Gastrocnemius medialis (tissue), 4 donors: ENCODE measurements around the gene ZNF423. TPM values are rescaled to one million over a fixed set of nuclear protein-coding genes. Genes with fewer than 3 reads are reported as not detected.
"Not testable (repeated sequence)": the region's sequence is repeated elsewhere in the genome, so short reads cannot be mapped to it uniquely, and the experiment has no call there.

Source experiments
- ATAC-seq, 2 donors: fragments of 150-250 bp; one replicate each; pipeline ENCODE4 v1.9.1; 2016
- DNase-seq, 2 donors: peaks; one replicate each; pipeline ENCODE4 v3.0.0-alpha.2; 2019
- H3K27ac ChIP-seq, 4 donors: fragments of 200-600 bp; sonication (generic); 1 replicate in 1 of 4; 2 replicates in 3 of 4; pipeline ENCODE4 v1.5.1; 2016 to 2018; ENCODE audit warnings: mild to moderate bottlenecking in 2 of 4, moderate library complexity in 1 of 4
- H3K27me3 ChIP-seq, 3 donors: fragments of 200-600 bp; sonication (generic) in 2 of 3; 1 replicate in 1 of 3; 2 replicates in 2 of 3; pipeline versions ENCODE4 v1.5.1 to v1.6.0; 2016 to 2019; ENCODE audit warnings: mild to moderate bottlenecking in 1 of 3, moderate library complexity in 1 of 3
- H3K36me3 ChIP-seq, 2 donors: fragments of 200-600 bp; sonication (generic) in 1 of 2; one replicate each; pipeline ENCODE4 v1.5.1; 2017 to 2018
- H3K4me1 ChIP-seq, 2 donors: fragments of 200-600 bp; sonication (generic) in 1 of 2; one replicate each; pipeline ENCODE4 v1.5.1; 2016 to 2017; ENCODE audit warnings: mild to moderate bottlenecking in 2 of 2
- H3K4me3 ChIP-seq, 4 donors: fragments of 200-600 bp; sonication (generic) in 3 of 4; 1 replicate in 1 of 4; 2 replicates in 3 of 4; pipeline ENCODE4 v1.5.1; 2016 to 2019; ENCODE audit warnings: mild to moderate bottlenecking in 2 of 4
- H3K9me3 ChIP-seq, 3 donors: fragments of 200-600 bp; sonication (generic) in 2 of 3; 1 replicate in 1 of 3; 2 replicates in 2 of 3; pipeline ENCODE4 v1.5.1; 2016 to 2019
- POLR2A ChIP-seq, 2 donors: fragments of 450-650 bp; IDR thresholded peaks; one replicate each; pipeline ENCODE4 v1.6.1; 2017; ENCODE audit warnings: antibody characterized with exemption in 2 of 2, mild to moderate bottlenecking in 2 of 2, moderate library complexity in 2 of 2
- in situ Hi-C, 4 donors: fragments of 200-750 bp; cut with MboI; loops; one replicate each; pipeline versions ENCODE4 v1.15.0 to v1.8.0; 2017; ENCODE audit warnings: low sequenced_read_pairs in 4 of 4
- intact Hi-C: fragments of 100-400 bp; cut with DNase I; formaldehyde crosslinking; loops from one replicate; pipeline ENCODE4 v1.15.1; 2023; ENCODE audit warnings: low total_unique reads
- total RNA-seq, 4 donors: library from RNA; depleted of rRNA; stranded (reverse); fragments of >200 nt; gene quantifications; one replicate each; pipeline versions ENCODE4 v1.1.0 to v1.2.3, GENCODE V29; 2016
- TF ChIP-seq, protein P1 (sequence below), 5 experiments: fragments of 450-650 bp in 3 of 5; fragments of 200-600 bp in 2 of 5; sonication (generic) in 2 of 5; IDR thresholded peaks in 4 of 5; conservative IDR thresholded peaks in 1 of 5; 1 replicate in 4 of 5; 2 replicates in 1 of 5; pipeline ENCODE4 v1.5.1; 2016 to 2019; ENCODE audit warnings: antibody characterized with exemption in 5 of 5, mild to moderate bottlenecking in 3 of 5, moderate library complexity in 3 of 5

The ZNF423 gene
- total RNA-seq, 4 donors from 2014 or later = 8.4 to 15.8 (median 12.5) TPM

- in situ Hi-C loops (no loop called here), intact Hi-C loops (no loop called here)
- no peak for ATAC-seq
These were observed 176.8 kb downstream of the ZNF423 start for GRCh38 chr16:49679095-49679494.

DNA sequence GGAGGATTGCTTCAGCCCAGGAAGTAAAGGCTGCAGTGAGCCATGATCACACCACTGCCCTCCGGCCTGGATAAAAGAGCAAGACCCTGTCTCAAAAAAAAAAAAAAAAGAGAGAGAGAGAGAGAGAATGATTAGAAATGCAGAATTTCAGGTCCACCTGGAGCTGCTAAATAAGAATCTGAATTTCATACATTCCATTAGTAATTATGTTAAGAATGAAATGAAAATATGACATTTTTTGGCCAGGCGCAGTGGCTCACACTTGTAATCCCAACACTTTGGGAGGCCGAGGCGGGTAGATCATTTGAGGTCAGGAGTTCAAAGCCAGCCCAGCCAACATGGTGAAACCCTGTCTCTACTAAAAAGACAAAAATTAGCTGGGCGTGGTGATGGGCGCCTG is 178.3 kb downstream of the ZNF423 start:
- H3K36me3 ChIP-seq, H3K4me3 ChIP-seq, H3K27me3 ChIP-seq, in situ Hi-C loops, H3K9me3 ChIP-seq, intact Hi-C loops, ATAC-seq, DNase-seq, H3K27ac ChIP-seq, H3K4me1 ChIP-seq: not testable (repeated sequence)

More at GRCh38 chr16:49679095-49679494, 176.8 kb downstream of the ZNF423 start:
- H3K4me3 ChIP-seq = no peak overlapping the region
- H3K27me3 ChIP-seq = no peaks in the 10 kb centered on the region
- DNase-seq = no peak
- TF ChIP-seq, protein P1, sequence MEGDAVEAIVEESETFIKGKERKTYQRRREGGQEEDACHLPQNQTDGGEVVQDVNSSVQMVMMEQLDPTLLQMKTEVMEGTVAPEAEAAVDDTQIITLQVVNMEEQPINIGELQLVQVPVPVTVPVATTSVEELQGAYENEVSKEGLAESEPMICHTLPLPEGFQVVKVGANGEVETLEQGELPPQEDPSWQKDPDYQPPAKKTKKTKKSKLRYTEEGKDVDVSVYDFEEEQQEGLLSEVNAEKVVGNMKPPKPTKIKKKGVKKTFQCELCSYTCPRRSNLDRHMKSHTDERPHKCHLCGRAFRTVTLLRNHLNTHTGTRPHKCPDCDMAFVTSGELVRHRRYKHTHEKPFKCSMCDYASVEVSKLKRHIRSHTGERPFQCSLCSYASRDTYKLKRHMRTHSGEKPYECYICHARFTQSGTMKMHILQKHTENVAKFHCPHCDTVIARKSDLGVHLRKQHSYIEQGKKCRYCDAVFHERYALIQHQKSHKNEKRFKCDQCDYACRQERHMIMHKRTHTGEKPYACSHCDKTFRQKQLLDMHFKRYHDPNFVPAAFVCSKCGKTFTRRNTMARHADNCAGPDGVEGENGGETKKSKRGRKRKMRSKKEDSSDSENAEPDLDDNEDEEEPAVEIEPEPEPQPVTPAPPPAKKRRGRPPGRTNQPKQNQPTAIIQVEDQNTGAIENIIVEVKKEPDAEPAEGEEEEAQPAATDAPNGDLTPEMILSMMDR (IDR thresholded peaks at IDR 0.05 in 4 of 5, conservative IDR thresholded peaks at IDR 0.05 in 1 of 5) = no peak
- TF ChIP-seq POLR2A (IDR thresholded peaks at IDR 0.05) = no peak
- peaks cover 0 to 5% (median 0%) of the 10 kb centered on the region in 3 donors for H3K9me3 ChIP-seq
- H3K36me3 ChIP-seq = no peaks in the 10 kb centered on the region
- peaks cover 4 to 5% of the 10 kb centered on the region in 2 donors for H3K4me1 ChIP-seq
- H3K27ac ChIP-seq = no peak overlapping the region

DNA sequence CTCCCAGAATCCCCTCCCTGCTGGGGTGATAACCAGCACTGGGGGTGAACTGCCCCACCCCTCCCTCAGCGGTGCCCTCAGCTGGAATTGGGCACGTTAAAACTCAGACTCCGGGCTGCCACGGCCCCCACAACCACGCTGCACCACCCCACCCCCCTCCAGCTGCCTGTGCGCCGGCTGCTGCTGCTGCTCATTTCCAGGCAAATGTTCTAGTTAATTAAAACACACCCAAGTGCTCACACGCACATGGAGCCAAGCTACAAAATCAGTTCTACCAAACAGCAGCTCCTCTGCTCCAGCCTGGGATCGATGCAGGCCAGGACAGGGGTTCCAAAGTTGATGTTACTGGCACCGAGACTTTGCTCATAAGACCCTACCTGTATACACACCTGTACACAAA is 180.5 kb downstream of the ZNF423 start:
- intact Hi-C loops = no loop called here
- Histone ChIP-seq H3K36me3 (no peaks in the 10 kb centered on the region), H3K4me3 (no peak overlapping the region), H3K4me1 (peaks cover 4 to 5% of the 10 kb centered on the region in 2 donors), H3K9me3 (peaks cover 0 to 2% (median 0%) of the 10 kb centered on the region in 3 donors), H3K27me3 (no peaks in the 10 kb centered on the region), H3K27ac (no peak overlapping the region)
- DNase-seq (no peak), ATAC-seq (no peak)
- no peak for TF ChIP-seq POLR2A (IDR thresholded peaks at IDR 0.05)
- in situ Hi-C loops = no loop called here

DNA sequence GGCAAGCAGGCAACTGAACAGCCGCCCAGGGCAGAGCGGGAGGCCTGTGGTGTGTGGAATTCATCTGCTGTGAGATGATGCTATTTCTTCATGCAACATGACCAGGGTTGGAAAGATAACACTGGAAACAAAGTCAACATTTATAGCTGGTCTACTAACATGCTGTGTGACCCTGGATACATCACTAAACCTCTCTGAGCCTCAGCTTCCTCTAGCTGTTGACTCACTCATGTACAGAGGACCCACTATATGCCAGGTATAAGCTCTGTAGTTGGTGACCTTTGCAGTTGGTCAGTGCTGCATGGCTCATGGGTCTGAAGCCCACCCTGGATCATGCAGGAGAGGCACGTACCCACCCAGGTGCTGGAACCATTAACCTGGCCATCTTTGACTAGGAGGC is 180.9 kb downstream of the ZNF423 start:
- no peak overlapping the region for H3K4me3 ChIP-seq
- H3K27ac ChIP-seq = no peak overlapping the region
- TF ChIP-seq, protein P1 (IDR thresholded peaks at IDR 0.05 in 4 of 5, conservative IDR thresholded peaks at IDR 0.05 in 1 of 5) = no peak
- no peak for TF ChIP-seq POLR2A (IDR thresholded peaks at IDR 0.05)
- H3K36me3 ChIP-seq = no peaks in the 10 kb centered on the region
- intact Hi-C loops (no loop called here), in situ Hi-C loops (no loop called here)
- ATAC-seq (no peak), DNase-seq (no peak)
- peaks cover 4 to 5% of the 10 kb centered on the region in 2 donors for H3K4me1 ChIP-seq
- H3K9me3 ChIP-seq = no peaks in the 10 kb centered on the region
- no peaks in the 10 kb centered on the region for H3K27me3 ChIP-seq

DNA sequence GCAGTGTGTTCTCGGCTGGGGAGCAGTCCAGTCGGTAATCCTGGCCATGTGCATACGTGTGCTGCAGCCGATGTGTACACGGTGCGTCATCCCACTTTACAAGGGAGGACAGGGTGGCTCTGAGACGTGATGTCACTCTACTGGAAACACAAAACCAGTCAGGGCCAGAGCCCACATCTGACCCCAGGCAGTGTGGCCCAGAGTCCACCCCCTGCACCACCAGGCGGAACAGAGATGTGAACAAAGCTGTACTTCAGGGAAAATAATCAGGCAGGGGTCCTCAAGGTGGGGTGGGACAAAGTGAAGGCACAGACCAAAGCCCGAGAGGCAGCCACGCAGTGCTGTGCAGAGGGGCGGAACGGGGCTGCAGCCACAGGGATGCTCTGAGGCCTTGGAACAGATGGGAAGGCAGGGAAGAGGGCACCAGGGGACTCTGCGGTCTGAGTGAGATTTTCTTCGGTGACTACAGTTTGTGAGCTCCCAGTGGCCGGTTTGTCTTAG is 181.5 kb downstream of the ZNF423 start:
- DNase-seq = no peak
- no peak for ATAC-seq
- Histone ChIP-seq H3K27me3 (no peaks in the 10 kb centered on the region), H3K36me3 (no peaks in the 10 kb centered on the region), H3K4me1 (peaks cover 4 to 5% of the 10 kb centered on the region in 2 donors), H3K9me3 (no peaks in the 10 kb centered on the region), H3K4me3 (no peak overlapping the region), H3K27ac (no peak overlapping the region)
- TF ChIP-seq, protein P1 (IDR thresholded peaks at IDR 0.05 in 4 of 5, conservative IDR thresholded peaks at IDR 0.05 in 1 of 5) = no peak
- no peak for TF ChIP-seq POLR2A (IDR thresholded peaks at IDR 0.05)
- intact Hi-C loops = no loop called here
- in situ Hi-C loops = no loop called here

- no peaks in the 10 kb centered on the region for H3K36me3 ChIP-seq
- H3K4me1 ChIP-seq = peaks cover 4 to 5% of the 10 kb centered on the region in 2 donors
- no peak for TF ChIP-seq POLR2A (IDR thresholded peaks at IDR 0.05)
- TF ChIP-seq, protein P1 (IDR thresholded peaks at IDR 0.05 in 4 of 5, conservative IDR thresholded peaks at IDR 0.05 in 1 of 5) = no peak
- in situ Hi-C loops = no loop called here
- no peak overlapping the region for H3K27ac ChIP-seq
- no peak for ATAC-seq
- no peak overlapping the region for H3K4me3 ChIP-seq
- intact Hi-C loops = no loop called here
- no peaks in the 10 kb centered on the region for H3K27me3 ChIP-seq
- H3K9me3 ChIP-seq = no peaks in the 10 kb centered on the region
- DNase-seq = no peak
These were observed 182.5 kb downstream of the ZNF423 start for GRCh38 chr16:49673442-49673841.
